WI38 (cell line): ENCODE measurements around the gene MACROD2.

Source experiments
- H3K4me3 ChIP-seq: 2 replicates; pipeline ENCODE4 v1.5.1; 2011; ENCODE audit warnings: low read depth, mild to moderate bottlenecking, control low read depth, low read length
- TF ChIP-seq, protein P1 (sequence below): IDR thresholded peaks from 2 replicates; pipeline ENCODE4 v1.5.1; 2012; ENCODE audit warnings: low read depth, mild to moderate bottlenecking, control low read depth, low read length

The MACROD2 gene

DNA sequence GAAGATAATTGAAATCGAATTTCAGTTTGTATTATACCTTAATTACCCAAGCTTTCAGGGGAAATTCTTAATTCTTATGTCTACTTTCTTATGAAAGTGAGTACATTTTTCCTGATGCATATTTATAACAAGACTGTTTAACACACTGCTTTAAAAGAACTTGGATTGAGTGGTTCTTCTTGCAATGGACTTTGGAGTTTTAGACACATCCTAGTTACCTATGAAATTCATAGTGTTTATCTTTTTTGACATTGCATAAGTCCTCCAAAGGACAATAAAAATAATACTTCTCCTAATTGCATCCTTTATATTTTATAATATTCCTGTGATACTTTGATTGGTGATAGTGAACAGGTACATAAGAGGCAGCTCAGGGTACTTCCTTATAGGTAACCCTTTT, 737.7 kb downstream of the MACROD2 start:
- TF ChIP-seq, protein P1, sequence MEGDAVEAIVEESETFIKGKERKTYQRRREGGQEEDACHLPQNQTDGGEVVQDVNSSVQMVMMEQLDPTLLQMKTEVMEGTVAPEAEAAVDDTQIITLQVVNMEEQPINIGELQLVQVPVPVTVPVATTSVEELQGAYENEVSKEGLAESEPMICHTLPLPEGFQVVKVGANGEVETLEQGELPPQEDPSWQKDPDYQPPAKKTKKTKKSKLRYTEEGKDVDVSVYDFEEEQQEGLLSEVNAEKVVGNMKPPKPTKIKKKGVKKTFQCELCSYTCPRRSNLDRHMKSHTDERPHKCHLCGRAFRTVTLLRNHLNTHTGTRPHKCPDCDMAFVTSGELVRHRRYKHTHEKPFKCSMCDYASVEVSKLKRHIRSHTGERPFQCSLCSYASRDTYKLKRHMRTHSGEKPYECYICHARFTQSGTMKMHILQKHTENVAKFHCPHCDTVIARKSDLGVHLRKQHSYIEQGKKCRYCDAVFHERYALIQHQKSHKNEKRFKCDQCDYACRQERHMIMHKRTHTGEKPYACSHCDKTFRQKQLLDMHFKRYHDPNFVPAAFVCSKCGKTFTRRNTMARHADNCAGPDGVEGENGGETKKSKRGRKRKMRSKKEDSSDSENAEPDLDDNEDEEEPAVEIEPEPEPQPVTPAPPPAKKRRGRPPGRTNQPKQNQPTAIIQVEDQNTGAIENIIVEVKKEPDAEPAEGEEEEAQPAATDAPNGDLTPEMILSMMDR = no peak
- no peak overlapping the region for H3K4me3 ChIP-seq

DNA sequence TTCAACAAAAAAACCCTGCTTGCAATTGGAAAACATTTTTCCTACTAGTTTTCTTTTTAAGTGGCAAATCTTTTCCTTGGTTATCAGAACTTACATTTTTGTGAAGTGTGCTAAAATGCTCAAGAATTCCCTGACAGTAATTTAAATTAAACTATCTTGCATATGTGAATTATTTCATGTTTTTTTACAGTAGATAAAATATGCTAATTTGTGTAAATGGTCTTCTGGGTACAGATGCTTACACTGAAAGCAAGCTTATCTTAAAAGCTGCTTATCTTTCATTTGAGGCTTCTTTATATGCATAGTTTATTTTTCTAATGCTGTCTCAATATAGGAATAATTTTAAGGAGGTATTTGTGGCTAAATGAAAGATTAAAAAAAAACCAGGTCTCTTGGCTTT, 745.1 kb downstream of the MACROD2 start:
- TF ChIP-seq, protein P1 = no peak
- H3K4me3 ChIP-seq = no peak overlapping the region

DNA sequence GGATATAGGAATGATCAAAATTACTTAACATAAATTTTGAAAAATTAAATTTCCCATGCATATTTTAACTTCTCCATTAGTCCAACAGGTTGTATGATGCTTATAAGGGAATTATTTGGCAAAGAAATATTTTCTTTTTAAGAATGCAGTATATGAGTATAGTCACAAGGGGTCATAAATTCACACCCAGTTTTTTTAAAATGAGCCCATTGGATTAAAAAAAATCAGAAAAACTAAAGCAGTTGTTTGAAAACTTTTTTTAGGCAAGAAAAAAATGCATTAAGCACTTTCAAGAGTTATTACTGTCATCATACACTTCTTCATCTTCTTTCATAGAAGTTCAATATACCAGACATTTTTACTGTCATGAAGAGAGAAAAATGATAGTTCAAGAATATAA, 746.3 kb downstream of the MACROD2 start:
- H3K4me3 ChIP-seq = no peak overlapping the region
- TF ChIP-seq, protein P1 = no peak

DNA sequence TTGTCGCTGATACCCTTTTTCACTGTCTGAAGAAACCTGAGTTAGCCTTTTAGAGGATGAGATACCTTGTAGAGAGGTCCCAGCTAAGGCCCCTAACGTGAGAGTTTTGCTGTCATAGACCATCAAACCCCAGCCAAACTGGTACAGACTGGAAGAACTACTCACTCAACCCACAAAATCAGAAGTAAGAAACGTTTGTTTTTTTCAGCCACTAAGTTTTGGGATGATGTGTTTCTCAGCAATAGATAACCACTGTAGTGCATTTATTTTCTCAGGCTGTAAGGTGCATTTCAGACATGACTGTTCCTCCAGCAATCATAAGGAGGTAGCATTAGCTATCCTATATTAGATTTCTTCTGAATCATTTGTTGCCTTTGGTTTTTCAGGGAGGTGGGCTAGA, 749.4 kb downstream of the MACROD2 start:
- TF ChIP-seq, protein P1 = no peak
- no peak overlapping the region for H3K4me3 ChIP-seq

DNA sequence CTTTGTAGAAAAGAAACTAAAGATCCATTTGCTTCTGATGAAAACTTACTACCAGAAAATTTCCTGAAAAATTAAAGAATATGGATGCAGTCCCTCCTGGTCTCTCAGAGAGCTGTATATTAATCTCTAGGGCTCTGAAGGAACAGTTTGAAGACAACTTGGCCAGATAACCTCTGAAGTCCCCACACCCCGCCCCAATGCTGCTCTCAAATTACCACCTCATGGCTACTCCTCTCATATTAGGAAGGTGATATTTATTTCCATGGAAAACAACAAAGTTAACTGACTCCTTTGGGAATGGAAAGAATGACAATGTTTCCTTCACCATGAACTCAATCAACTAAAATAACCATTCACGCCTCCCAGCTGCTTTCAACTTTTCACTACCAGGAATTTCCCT, 750.5 kb downstream of the MACROD2 start:
- TF ChIP-seq, protein P1 = no peak
- H3K4me3 ChIP-seq = no peak overlapping the region

DNA sequence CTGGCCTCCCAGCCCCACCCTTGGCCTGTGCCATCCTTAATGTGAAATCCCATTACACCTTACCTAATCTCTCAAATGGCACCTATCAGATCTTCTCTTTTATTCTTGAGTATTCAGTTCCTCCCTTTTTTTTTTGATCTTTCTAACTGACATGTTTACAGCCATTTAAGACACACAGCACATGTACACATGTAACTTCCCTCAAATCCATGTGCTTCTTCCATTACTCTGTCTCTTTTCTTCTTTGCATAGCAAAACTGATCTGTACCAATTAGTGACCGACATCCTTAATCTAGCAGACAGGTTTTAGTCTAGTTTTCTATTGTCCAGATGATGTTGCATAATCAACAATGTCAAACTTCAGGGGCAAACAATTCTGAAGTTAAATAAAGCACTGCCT, 755.9 kb downstream of the MACROD2 start:
- TF ChIP-seq, protein P1 = no peak
- no peak overlapping the region for H3K4me3 ChIP-seq

DNA sequence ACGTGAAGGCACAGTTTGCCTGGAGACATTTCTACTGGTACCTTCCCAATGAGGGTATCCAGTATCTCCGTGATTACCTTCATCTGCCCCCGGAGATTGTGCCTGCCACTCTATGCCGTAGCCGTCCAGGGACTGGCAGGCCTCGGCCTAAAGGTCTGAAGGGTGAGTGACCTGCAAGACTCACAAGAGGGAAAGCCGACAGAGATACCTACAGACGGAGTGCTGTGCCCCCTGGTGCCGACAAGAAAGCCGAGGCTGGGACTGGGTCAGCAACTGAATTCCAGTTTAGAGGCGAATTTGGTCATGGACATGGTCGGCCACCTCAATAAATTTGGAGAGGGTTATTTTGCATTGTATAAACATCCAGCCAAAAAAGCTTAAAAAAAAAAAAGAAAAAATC, 762.4 kb downstream of the MACROD2 start:
- H3K4me3 ChIP-seq = no peak overlapping the region
- TF ChIP-seq, protein P1 = no peak
